Uterus (tissue), 2 donors: ENCODE results near the gene IL4I1.
"Not testable (repeated sequence)": the region's sequence is repeated elsewhere in the genome, so short reads cannot be mapped to it uniquely, and the experiment has no call there.

ENCODE experiments used
- POLR2A ChIP-seq, 2 donors: fragments of 450-650 bp; IDR thresholded peaks; one replicate each; pipeline ENCODE4 v1.6.1; 2016; ENCODE audit warnings: antibody characterized with exemption in 2 of 2, mild to moderate bottlenecking in 1 of 2, moderate library complexity in 1 of 2
- TF ChIP-seq, protein P1 (sequence below), 4 experiments: fragments of 200-600 bp in 2 of 4; fragments of 450-650 bp in 2 of 4; sonication (generic) in 2 of 4; IDR thresholded peaks; one replicate each; pipeline ENCODE4 v1.5.1; 2016 to 2019; ENCODE audit warnings: antibody characterized with exemption in 4 of 4, mild to moderate bottlenecking in 2 of 4, moderate library complexity in 1 of 4

DNA sequence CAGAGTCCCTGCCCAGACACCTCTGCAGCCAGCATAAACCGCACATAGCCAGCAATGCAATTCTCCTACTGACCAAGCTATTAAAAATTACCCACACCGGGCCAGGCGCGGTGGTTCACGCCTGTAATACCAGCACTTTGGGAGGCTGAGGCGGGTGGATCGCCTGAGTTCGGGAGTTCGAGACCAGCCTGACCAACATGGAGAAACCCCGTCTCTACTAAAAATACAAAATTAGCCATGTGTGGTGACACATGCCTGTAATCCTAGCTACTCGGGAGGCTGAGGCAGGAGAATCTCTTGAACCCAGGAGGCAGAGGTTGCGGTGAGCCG, 28.2 kb upstream of the IL4I1 start:
- not testable (repeated sequence) for TF ChIP-seq POLR2A (IDR thresholded peaks at IDR 0.05)
- TF ChIP-seq, protein P1, sequence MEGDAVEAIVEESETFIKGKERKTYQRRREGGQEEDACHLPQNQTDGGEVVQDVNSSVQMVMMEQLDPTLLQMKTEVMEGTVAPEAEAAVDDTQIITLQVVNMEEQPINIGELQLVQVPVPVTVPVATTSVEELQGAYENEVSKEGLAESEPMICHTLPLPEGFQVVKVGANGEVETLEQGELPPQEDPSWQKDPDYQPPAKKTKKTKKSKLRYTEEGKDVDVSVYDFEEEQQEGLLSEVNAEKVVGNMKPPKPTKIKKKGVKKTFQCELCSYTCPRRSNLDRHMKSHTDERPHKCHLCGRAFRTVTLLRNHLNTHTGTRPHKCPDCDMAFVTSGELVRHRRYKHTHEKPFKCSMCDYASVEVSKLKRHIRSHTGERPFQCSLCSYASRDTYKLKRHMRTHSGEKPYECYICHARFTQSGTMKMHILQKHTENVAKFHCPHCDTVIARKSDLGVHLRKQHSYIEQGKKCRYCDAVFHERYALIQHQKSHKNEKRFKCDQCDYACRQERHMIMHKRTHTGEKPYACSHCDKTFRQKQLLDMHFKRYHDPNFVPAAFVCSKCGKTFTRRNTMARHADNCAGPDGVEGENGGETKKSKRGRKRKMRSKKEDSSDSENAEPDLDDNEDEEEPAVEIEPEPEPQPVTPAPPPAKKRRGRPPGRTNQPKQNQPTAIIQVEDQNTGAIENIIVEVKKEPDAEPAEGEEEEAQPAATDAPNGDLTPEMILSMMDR (IDR thresholded peaks at IDR 0.05), result not testable (repeated sequence)
